Smooth muscle cell (in vitro differentiated cells): Measurements from ENCODE around the gene ZNF174. TPM values are rescaled to one million over a fixed set of nuclear protein-coding genes. Genes with fewer than 3 reads are reported as not detected.

Experiments used
- DNase-seq: peaks from one replicate; lab custom pipeline; 2025; ENCODE audit not compliant: unreplicated experiment; lab: John Stamatoyannopoulos, UW
- H2AFZ ChIP-seq: fragments of 200-600 bp; sonication (generic); 2 replicates; pipeline ENCODE4 v1.6.0; 2016; ENCODE audit warnings: antibody characterized with exemption, low read depth, mild to moderate bottlenecking
- H3F3A ChIP-seq: fragments of 200-600 bp; sonication (generic); 2 replicates; pipeline ENCODE4 v1.6.0; 2017; ENCODE audit warnings: antibody characterized with exemption, low read depth
- H3K27ac ChIP-seq: fragments of 200-600 bp; sonication (generic); 2 replicates; pipeline ENCODE4 v1.5.1; 2016; ENCODE audit warnings: low read depth, mild to moderate bottlenecking
- H3K27me3 ChIP-seq: fragments of 200-600 bp; sonication (generic); 2 replicates; pipeline ENCODE4 v1.6.1; 2016; ENCODE audit warnings: low read depth, mild to moderate bottlenecking
- H3K36me3 ChIP-seq: fragments of 200-600 bp; sonication (generic); 2 replicates; pipeline ENCODE4 v1.5.1; 2016; ENCODE audit warnings: low read depth
- H3K4me1 ChIP-seq: fragments of 200-600 bp; sonication (generic); 2 replicates; pipeline ENCODE4 v1.5.1; 2016; ENCODE audit warnings: low read depth
- H3K4me2 ChIP-seq: fragments of 200-600 bp; sonication (generic); 2 replicates; pipeline ENCODE4 v1.6.0; 2016; ENCODE audit warnings: mild to moderate bottlenecking
- H3K4me3 ChIP-seq: fragments of 200-600 bp; sonication (generic); 2 replicates; pipeline ENCODE4 v1.5.1; 2016; ENCODE audit warnings: mild to moderate bottlenecking
- H3K79me2 ChIP-seq: fragments of 200-600 bp; sonication (generic); 2 replicates; pipeline ENCODE4 v1.6.0; 2016; ENCODE audit warnings: low read depth, mild to moderate bottlenecking
- H3K9ac ChIP-seq: fragments of 200-600 bp; sonication (generic); 2 replicates; pipeline ENCODE4 v1.6.0; 2016; ENCODE audit warnings: low read depth
- H3K9me3 ChIP-seq: fragments of 200-600 bp; sonication (generic); replicated peaks from 2 replicates; pipeline ENCODE4 v1.5.1; 2016; ENCODE audit warnings: low read depth
- H4K20me1 ChIP-seq: fragments of 200-600 bp; sonication (generic); 2 replicates; pipeline ENCODE4 v1.6.0; 2016; ENCODE audit warnings: low read depth
- CTCF ChIP-seq: fragments of 200-600 bp; sonication (generic); IDR thresholded peaks from 2 replicates; pipeline ENCODE4 v1.5.1; 2017; ENCODE audit warnings: borderline replicate concordance, mild to moderate bottlenecking, antibody characterized with exemption; ENCODE audit not compliant: insufficient read depth, poor library complexity, severe bottlenecking
- WGBS: methylation state at CpG from one replicate; pipeline ENCODE4 v1.1.7; 2016; ENCODE audit warnings: low lambda C conversion rate; 5-methylcytosine and 5-hydroxymethylcytosine counted together
- polyA plus RNA-seq: library from polyadenylated mRNA; unstranded; fragments of >200 nt; fragmentation: Nextera tagmentation; extraction: Ambion mirVana; gene quantifications from 2 replicates; pipeline ENCODE4 v1.2.1, GENCODE V29; 2016
- total RNA-seq: library from RNA; depleted of rRNA; stranded (reverse); fragments of >200 nt; gene quantifications from 2 replicates; pipeline ENCODE4 v1.2.3, GENCODE V29; 2014

Gene ZNF174
- total and polyA plus RNA-seq, 2 experiments from 2014 or later: 8.0 to 8.3 TPM

- DNase-seq: no peak
- H3K27me3 ChIP-seq: no peaks in the 10 kb centered on the region
Measured at GRCh38 chr16:3454631-3455147, 53.7 kb downstream of the ZNF174 start.

DNA sequence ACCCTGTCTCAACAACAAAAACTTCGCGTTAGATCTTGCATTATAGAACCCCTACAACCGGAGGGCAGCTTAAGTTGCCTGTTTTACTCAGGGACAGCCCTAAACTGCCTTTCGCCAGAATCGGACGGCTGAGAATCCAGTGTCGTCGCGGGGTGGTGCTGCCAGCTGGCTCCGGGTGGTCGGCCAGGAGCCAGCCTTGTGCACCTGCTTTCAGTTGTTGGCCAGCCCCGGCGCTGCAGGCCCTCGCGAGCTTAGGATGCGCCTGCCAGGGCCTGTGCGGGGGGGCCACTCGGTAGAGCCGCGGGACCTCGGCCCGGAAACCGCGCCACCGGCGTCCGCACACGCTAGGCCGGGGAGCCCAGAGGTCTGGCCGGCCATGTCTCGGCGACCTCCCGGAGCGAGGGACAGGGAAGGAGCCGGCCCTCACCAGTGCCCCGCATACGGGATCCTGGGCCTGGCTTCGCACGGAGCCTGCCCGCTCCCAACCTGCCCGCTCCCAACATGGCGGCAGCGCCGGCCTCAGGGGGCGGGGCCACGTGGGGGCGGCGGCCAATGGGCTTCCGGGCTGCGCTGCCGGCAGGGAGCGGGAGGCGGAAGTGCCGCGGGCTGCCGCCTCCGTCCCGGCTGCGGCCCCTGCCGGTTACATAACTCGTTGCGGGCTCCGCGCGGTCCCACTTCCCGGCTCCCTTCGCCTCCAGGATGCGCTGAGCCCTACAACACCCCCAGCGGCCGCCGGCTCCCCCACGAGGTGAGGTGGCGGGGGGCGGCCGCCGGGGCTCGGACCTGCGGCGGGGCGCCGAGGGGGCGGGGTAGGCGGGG, 56.6 kb downstream of the ZNF174 start:
- no peaks in the 10 kb centered on the region for H3K36me3 ChIP-seq
- peaks cover 7% of the 10 kb centered on the region for H3F3A ChIP-seq
- peaks cover 32% of the 10 kb centered on the region for H3K4me1 ChIP-seq
- no peaks in the 10 kb centered on the region for H3K9me3 ChIP-seq
- peak; percentile 43 for TF ChIP-seq CTCF
- H3K79me2 ChIP-seq: peaks cover 42% of the 10 kb centered on the region
- peak overlapping the region; percentile 98 for H3K9ac ChIP-seq
- DNase-seq: peak; percentile 64
- H3K4me3 ChIP-seq: peak overlapping the region; percentile 86
- 5% methylated on average over 40 of the region's 83 CpGs for WGBS
- H3K27ac ChIP-seq: peak overlapping the region; percentile 93
- no peaks in the 10 kb centered on the region for H3K27me3 ChIP-seq
- H2AFZ ChIP-seq: peak overlapping the region; percentile 90
- peak overlapping the region; percentile 88 for H3K4me2 ChIP-seq
- peaks cover 41% of the 10 kb centered on the region for H4K20me1 ChIP-seq

More at GRCh38 chr16:3454631-3455147, 53.7 kb downstream of the ZNF174 start:
- no peak overlapping the region for H3K4me2 ChIP-seq
- H3K36me3 ChIP-seq: no peaks in the 10 kb centered on the region
- WGBS: 93% methylated on average over 10 of the region's 10 CpGs
- H3K9me3 ChIP-seq: no peaks in the 10 kb centered on the region
- H4K20me1 ChIP-seq: peaks cover 11% of the 10 kb centered on the region
- peaks cover 5% of the 10 kb centered on the region for H3F3A ChIP-seq
- no peak overlapping the region for H3K27ac ChIP-seq
- H3K9ac ChIP-seq: no peak overlapping the region
- TF ChIP-seq CTCF: no peak
- peaks cover 12% of the 10 kb centered on the region for H3K79me2 ChIP-seq
- no peak overlapping the region for H2AFZ ChIP-seq
- H3K4me3 ChIP-seq: no peak overlapping the region
- peaks cover 17% of the 10 kb centered on the region for H3K4me1 ChIP-seq

DNA sequence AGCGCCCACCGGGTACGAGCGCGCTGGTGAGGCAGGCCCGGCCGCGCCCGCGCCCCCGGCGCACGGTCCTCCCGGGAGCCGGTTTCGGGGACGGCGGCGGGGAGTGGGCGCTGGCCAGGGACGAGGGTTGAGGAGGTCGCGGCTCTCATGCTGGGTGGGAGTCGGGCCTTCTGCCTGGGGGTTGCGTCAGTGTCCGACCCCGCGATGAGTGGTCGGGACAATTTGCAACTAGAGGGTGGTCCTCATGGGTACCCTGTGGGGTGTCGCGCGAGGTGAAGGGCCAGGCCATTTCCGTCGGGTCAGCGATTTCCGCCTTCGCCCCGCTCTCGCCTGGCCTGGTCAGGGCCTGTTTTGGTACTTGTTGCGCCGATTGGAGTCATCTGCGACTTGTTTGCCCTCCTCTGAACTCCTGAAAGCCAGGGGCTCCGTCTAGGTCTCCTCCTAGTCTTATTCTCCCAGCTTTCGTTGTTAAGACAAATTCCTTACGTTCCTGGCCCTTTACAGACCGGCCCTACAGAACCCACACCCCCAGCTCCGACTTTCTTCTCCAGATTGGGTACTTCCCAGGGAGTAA, 57.4 kb downstream of the ZNF174 start:
- no peak for TF ChIP-seq CTCF
- Histone ChIP-seq H3F3A (peaks cover 7% of the 10 kb centered on the region), H3K79me2 (peaks cover 49% of the 10 kb centered on the region), H4K20me1 (peaks cover 48% of the 10 kb centered on the region), H2AFZ (no peak overlapping the region), H3K27me3 (no peaks in the 10 kb centered on the region), H3K4me2 (peak overlapping the region; percentile 88), H3K4me1 (peaks cover 32% of the 10 kb centered on the region), H3K4me3 (peak overlapping the region; percentile 86), H3K9me3 (no peaks in the 10 kb centered on the region), H3K36me3 (no peaks in the 10 kb centered on the region), H3K27ac (peak overlapping the region; percentile 77), H3K9ac (peak overlapping the region; percentile 98)
- under 1% methylated on average over 40 of the region's 47 CpGs for WGBS
- no peak for DNase-seq
